ENCODE data around the gene CHRNA9. TPM values are rescaled to one million over a fixed set of nuclear protein-coding genes. Genes with fewer than 3 reads are reported as not detected.

Gene CHRNA9
- total RNA-seq, 1 experiment from 2014 or later: not detected

DNA sequence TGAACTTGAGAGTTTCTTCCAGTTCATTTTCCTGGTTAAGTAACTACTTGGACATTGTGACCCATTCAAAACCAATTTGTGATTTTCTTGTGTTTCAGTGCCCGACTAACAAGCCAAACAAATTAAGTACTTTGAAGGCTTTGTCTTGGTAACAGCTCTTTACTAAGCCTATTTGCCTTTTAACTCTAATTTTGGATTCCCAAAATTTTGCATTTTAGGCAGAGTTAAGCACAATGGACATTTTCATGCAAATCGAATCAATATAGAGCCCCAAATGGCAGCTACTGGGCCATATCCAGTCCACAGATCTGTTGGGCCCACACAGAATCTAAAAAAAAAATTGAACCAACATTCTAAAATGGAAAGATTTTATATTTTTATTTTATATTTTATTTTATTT, 31.4 kb upstream of the CHRNA9 start:
- Mint-ChIP-seq H3K4me1 (ENCODE audit: low read depth, unreplicated experiment) (no peaks in the 10 kb centered on the region), H3K36me3 (ENCODE audit: insufficient read depth, unreplicated experiment) (no peaks in the 10 kb centered on the region), H3K27me3 (ENCODE audit: insufficient read depth, unreplicated experiment) (no peaks in the 10 kb centered on the region), H3K27ac (ENCODE audit: unreplicated experiment) (no peak overlapping the region), H3K4me3 (ENCODE audit: unreplicated experiment) (no peak overlapping the region), H3K9me3 (ENCODE audit: unreplicated experiment) (no peaks in the 10 kb centered on the region)
- DNase-seq: no peak
- POLR2A ChIA-PET: no interaction called here
- H3K36me3 ChIP-seq (ENCODE audit: control insufficient read depth, insufficient read depth, low read length): no peaks in the 10 kb centered on the region
- TF ChIP-seq, protein P1, sequence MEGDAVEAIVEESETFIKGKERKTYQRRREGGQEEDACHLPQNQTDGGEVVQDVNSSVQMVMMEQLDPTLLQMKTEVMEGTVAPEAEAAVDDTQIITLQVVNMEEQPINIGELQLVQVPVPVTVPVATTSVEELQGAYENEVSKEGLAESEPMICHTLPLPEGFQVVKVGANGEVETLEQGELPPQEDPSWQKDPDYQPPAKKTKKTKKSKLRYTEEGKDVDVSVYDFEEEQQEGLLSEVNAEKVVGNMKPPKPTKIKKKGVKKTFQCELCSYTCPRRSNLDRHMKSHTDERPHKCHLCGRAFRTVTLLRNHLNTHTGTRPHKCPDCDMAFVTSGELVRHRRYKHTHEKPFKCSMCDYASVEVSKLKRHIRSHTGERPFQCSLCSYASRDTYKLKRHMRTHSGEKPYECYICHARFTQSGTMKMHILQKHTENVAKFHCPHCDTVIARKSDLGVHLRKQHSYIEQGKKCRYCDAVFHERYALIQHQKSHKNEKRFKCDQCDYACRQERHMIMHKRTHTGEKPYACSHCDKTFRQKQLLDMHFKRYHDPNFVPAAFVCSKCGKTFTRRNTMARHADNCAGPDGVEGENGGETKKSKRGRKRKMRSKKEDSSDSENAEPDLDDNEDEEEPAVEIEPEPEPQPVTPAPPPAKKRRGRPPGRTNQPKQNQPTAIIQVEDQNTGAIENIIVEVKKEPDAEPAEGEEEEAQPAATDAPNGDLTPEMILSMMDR (IDR thresholded peaks at IDR 0.05; ENCODE audit: insufficient read depth in 1 of 2, low read depth in 1 of 2, low read length in 1 of 2, severe bottlenecking in 1 of 2, unreplicated experiment in 1 of 2): no peak
- H3K9me3 ChIP-seq: no peaks in the 10 kb centered on the region
- no peaks in the 10 kb centered on the region for H3K27me3 ChIP-seq (replicated peaks; ENCODE audit: control insufficient read depth, insufficient read depth, low read length)
- peaks cover 13% of the 10 kb centered on the region for H3K4me1 ChIP-seq
- no TSS peak for BruUV-seq (replicated peaks)
- CTCF ChIA-PET: no interaction called here
- H3K4me3 ChIP-seq (ENCODE audit: low read depth, low read length): no peak overlapping the region
- intact Hi-C loops (cut with micrococcal nuclease; ENCODE audit: unreplicated experiment): no loop called here

DNA sequence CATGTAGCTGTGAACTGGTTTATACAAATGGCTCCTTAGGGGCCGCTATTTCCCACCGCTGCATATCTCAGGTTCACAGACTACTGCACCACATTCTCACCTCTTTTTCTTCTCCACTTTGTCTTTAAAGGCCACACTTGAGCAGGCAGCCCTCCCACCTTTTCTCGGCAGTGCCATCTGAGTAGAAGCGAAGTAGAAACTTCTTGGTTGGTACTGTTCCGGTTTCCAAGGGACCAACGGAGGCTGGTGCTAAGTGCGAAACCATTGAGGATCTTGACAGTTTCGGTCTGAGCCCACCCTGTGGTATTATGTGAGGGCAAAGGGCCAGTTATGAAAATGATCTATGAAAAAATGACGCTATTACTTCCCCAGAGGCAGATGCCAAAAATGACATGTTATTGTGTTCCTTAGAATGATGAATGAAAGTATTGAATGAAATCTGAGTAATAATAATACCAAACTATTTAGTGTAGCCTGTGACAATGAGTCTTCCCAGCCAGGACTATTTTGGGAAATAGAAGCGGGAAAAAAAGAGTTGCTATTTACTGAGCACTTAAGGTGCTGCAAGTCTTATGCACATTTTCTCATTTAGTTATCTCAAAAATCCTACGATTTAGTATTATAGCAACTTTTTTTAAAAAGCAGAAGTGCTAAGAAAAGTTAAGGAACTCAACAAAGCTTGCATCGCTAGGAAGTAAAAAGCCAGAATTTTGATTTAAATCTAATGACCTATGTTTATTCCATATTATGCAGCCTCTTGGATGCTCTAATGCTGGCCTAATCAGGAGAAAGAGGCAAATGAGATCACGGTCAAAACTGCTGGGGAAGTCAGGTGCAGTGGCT, 29.6 kb upstream of the CHRNA9 start:
- intact Hi-C loops (cut with micrococcal nuclease; ENCODE audit: unreplicated experiment): loop anchor here (5.0 kb wide), 1 partner anchor 113 kb away; no protein-coding TSS in a partner anchor
- DNase-seq: no peak
- Mint-ChIP-seq H3K36me3 (ENCODE audit: insufficient read depth, unreplicated experiment) (no peaks in the 10 kb centered on the region), H3K27ac (ENCODE audit: unreplicated experiment) (no peak overlapping the region), H3K4me1 (ENCODE audit: low read depth, unreplicated experiment) (peaks cover 6% of the 10 kb centered on the region), H3K9me3 (ENCODE audit: unreplicated experiment) (no peaks in the 10 kb centered on the region), H3K4me3 (ENCODE audit: unreplicated experiment) (no peak overlapping the region), H3K27me3 (ENCODE audit: insufficient read depth, unreplicated experiment) (no peaks in the 10 kb centered on the region)
- Histone ChIP-seq H3K27me3 (replicated peaks; ENCODE audit: control insufficient read depth, insufficient read depth, low read length) (no peaks in the 10 kb centered on the region), H3K9me3 (no peaks in the 10 kb centered on the region), H3K4me1 (peaks cover 13% of the 10 kb centered on the region), H3K4me3 (ENCODE audit: low read depth, low read length) (no peak overlapping the region), H3K36me3 (ENCODE audit: control insufficient read depth, insufficient read depth, low read length) (no peaks in the 10 kb centered on the region)
- TF ChIP-seq, protein P1 (IDR thresholded peaks at IDR 0.05; ENCODE audit: insufficient read depth in 1 of 2, low read depth in 1 of 2, low read length in 1 of 2, severe bottlenecking in 1 of 2, unreplicated experiment in 1 of 2): no peak
- no TSS peak for BruUV-seq (replicated peaks)
- CTCF ChIA-PET: no interaction called here
- POLR2A ChIA-PET: no interaction called here

DNA sequence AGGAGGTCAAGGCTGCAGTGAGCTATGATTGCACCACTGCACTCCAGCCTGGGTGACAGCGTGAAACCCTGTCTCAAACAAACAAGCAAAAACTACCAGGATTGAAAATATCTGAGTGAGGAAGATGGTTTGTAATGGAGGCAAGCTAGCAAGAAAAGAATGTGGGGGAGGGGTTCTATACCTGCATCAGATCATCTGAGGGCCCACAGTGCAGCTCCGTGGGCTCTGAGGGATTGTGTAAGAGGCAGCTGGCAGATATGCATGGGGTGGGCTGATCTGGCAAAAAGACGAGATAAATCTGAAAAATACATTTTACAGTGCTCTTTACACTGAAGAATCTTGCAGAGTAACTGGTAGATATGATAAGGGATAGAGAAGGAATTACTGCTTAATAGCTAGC, 28.9 kb upstream of the CHRNA9 start:
- H3K36me3 ChIP-seq (ENCODE audit: control insufficient read depth, insufficient read depth, low read length): no peaks in the 10 kb centered on the region
- no peak overlapping the region for H3K4me3 Mint-ChIP-seq (ENCODE audit: unreplicated experiment)
- no peaks in the 10 kb centered on the region for H3K9me3 ChIP-seq
- no peaks in the 10 kb centered on the region for H3K27me3 Mint-ChIP-seq (ENCODE audit: insufficient read depth, unreplicated experiment)
- BruUV-seq (replicated peaks): no TSS peak
- H3K27ac Mint-ChIP-seq (ENCODE audit: unreplicated experiment): no peak overlapping the region
- ChIA-PET CTCF (no interaction called here), POLR2A (no interaction called here)
- no peaks in the 10 kb centered on the region for H3K9me3 Mint-ChIP-seq (ENCODE audit: unreplicated experiment)
- no peak overlapping the region for H3K4me3 ChIP-seq (ENCODE audit: low read depth, low read length)
- H3K36me3 Mint-ChIP-seq (ENCODE audit: insufficient read depth, unreplicated experiment): no peaks in the 10 kb centered on the region
- H3K4me1 Mint-ChIP-seq (ENCODE audit: low read depth, unreplicated experiment): peaks cover 6% of the 10 kb centered on the region
- no peaks in the 10 kb centered on the region for H3K27me3 ChIP-seq (replicated peaks; ENCODE audit: control insufficient read depth, insufficient read depth, low read length)
- peaks cover 13% of the 10 kb centered on the region for H3K4me1 ChIP-seq
- TF ChIP-seq, protein P1 (IDR thresholded peaks at IDR 0.05; ENCODE audit: insufficient read depth in 1 of 2, low read depth in 1 of 2, low read length in 1 of 2, severe bottlenecking in 1 of 2, unreplicated experiment in 1 of 2): no peak
- intact Hi-C loops (cut with micrococcal nuclease; ENCODE audit: unreplicated experiment): loop anchor here (5.0 kb wide), 1 partner anchor 114 kb away; no protein-coding TSS in a partner anchor
- DNase-seq: no peak

Measured in Caco-2 (cell line).